SK-N-SH (cell line): ENCODE results near the gene CARD19. TPM values are rescaled to one million over a fixed set of nuclear protein-coding genes. Genes with fewer than 3 reads are reported as not detected.

Source experiments
- CTCF ChIA-PET: fragments of 300-600, 350-600 bp; formaldehyde crosslinking; extraction: SDS; loops from one replicate; lab custom pipeline; 2021; lab: Yijun Ruan, JAX
- POLR2A ChIA-PET: fragments of 350-600 bp; sonication (Branson Sonifier 250); formaldehyde crosslinking; extraction: SDS; loops from one replicate; lab custom pipeline; 2020; ENCODE audit warnings: antibody characterized with exemption, inconsistent platforms; lab: Yijun Ruan, JAX
- DNase-seq: peaks from one replicate; pipeline ENCODE4 v3.0.0; 2012
- H2AFZ ChIP-seq: fragments of 200-600 bp; sonication (generic); 2 replicates; pipeline ENCODE4 v1.8.1; 2016; ENCODE audit warnings: antibody characterized with exemption, mild to moderate bottlenecking, low read depth
- H3F3A ChIP-seq: fragments of 200-600 bp; sonication (generic); replicated peaks from 2 replicates; pipeline ENCODE3; 2016; ENCODE audit warnings: antibody characterized with exemption, mild to moderate bottlenecking; ENCODE audit not compliant: insufficient read depth
- H3K27ac ChIP-seq, 2 experiments: fragments of 200-500 bp in 1 of 2; fragments of 200-600 bp in 1 of 2; sonication (Bioruptor generic) in 1 of 2; sonication (generic), shearing (Covaris generic) in 1 of 2; 2 replicates each; pipeline versions ENCODE4 v1.5.1 to v1.6.1; 2014 to 2016; ENCODE audit warnings: low read depth in 2 of 2, inconsistent platforms in 1 of 2, low read length in 1 of 2, mild to moderate bottlenecking in 1 of 2, mixed read lengths in 1 of 2
- H3K27me3 ChIP-seq: fragments of 200-600 bp; sonication (generic), shearing (Covaris generic); 2 replicates; pipeline ENCODE4 v1.6.1; 2016; ENCODE audit warnings: mixed run types; ENCODE audit not compliant: insufficient read depth
- H3K36me3 ChIP-seq, 2 experiments: fragments of 200-500 bp in 1 of 2; fragments of 200-600 bp in 1 of 2; sonication (Bioruptor generic) in 1 of 2; sonication (generic) in 1 of 2; replicated peaks in 1 of 2; 2 replicates each; pipeline versions ENCODE3 to v1.5.1; 2014 to 2016; ENCODE audit warnings: low read length in 1 of 2, mild to moderate bottlenecking in 1 of 2; ENCODE audit not compliant: insufficient read depth in 2 of 2, control insufficient read depth in 1 of 2
- H3K4me1 ChIP-seq, 2 experiments: fragments of 200-500 bp in 1 of 2; fragments of 200-600 bp in 1 of 2; sonication (Bioruptor generic) in 1 of 2; sonication (generic), shearing (Covaris generic) in 1 of 2; 2 replicates each; pipeline versions ENCODE4 v1.5.1 to v1.6.1; 2014 to 2016; ENCODE audit warnings: low read depth in 1 of 2, low read length in 1 of 2, mixed run types in 1 of 2; ENCODE audit not compliant: insufficient read depth in 2 of 2, control insufficient read depth in 1 of 2
- H3K4me2 ChIP-seq: fragments of 200-600 bp; sonication (generic), shearing (Covaris generic); 2 replicates; pipeline ENCODE4 v1.6.1; 2017; ENCODE audit warnings: mixed run types
- H3K4me3 ChIP-seq, 2 experiments: fragments of 200-500 bp in 1 of 2; fragments of 200-600 bp in 1 of 2; sonication (Bioruptor generic) in 1 of 2; sonication (generic), shearing (Covaris generic) in 1 of 2; 2 replicates each; pipeline versions ENCODE4 v1.5.1 to v1.8.1; 2014 to 2016; ENCODE audit warnings: low read depth in 2 of 2, inconsistent platforms in 1 of 2, low read length in 1 of 2, mild to moderate bottlenecking in 1 of 2, mixed read lengths in 1 of 2, moderate library complexity in 1 of 2
- H3K79me2 ChIP-seq: fragments of 200-600 bp; sonication (generic); 2 replicates; pipeline ENCODE4 v1.8.1; 2017; ENCODE audit warnings: mild to moderate bottlenecking; ENCODE audit not compliant: insufficient read depth
- H3K9ac ChIP-seq: fragments of 200-600 bp; sonication (generic); 2 replicates; pipeline ENCODE4 v1.6.1; 2017; ENCODE audit warnings: mixed run types
- H3K9me2 ChIP-seq: fragments of 200-600 bp; sonication (generic); 2 replicates; pipeline ENCODE4 v1.6.1; 2017; ENCODE audit warnings: mixed run types
- H3K9me3 ChIP-seq: fragments of 200-600 bp; sonication (generic); 2 replicates; pipeline ENCODE4 v1.6.1; 2017; ENCODE audit warnings: mixed run types, mild to moderate bottlenecking, moderate library complexity
- H4K20me1 ChIP-seq: fragments of 200-600 bp; sonication (generic); 2 replicates; pipeline ENCODE4 v1.6.1; 2017; ENCODE audit warnings: mild to moderate bottlenecking, mixed run types; ENCODE audit not compliant: insufficient read depth
- CHD2 ChIP-seq: fragments of 150-350 bp; IDR thresholded peaks from 2 replicates; pipeline ENCODE4 v1.6.1; 2018; ENCODE audit warnings: low read length; ENCODE audit not compliant: partially characterized antibody
- ELF1 ChIP-seq: IDR thresholded peaks from 2 replicates; pipeline ENCODE4 v1.4.0; 2012
- EP300 ChIP-seq, 2 experiments: IDR thresholded peaks; 2 replicates each; pipeline versions ENCODE4 v1.4.0 to v1.6.1; 2012; ENCODE audit warnings: borderline replicate concordance in 1 of 2, low read depth in 1 of 2, low read length in 1 of 2
- EZH2phosphoT487 ChIP-seq: fragments of 200-600 bp; sonication (generic); IDR thresholded peaks from 2 replicates; pipeline ENCODE4 v1.6.1; 2017; ENCODE audit warnings: low read depth, mixed run types, mild to moderate bottlenecking, antibody characterized with exemption, moderate library complexity, borderline replicate concordance
- GABPA ChIP-seq: IDR thresholded peaks from 2 replicates; pipeline ENCODE4 v1.4.0; 2012; ENCODE audit warnings: low read depth, mild to moderate bottlenecking
- JUND ChIP-seq: IDR thresholded peaks from 2 replicates; pipeline ENCODE4 v1.4.0; 2012
- MEF2A ChIP-seq: IDR thresholded peaks from 2 replicates; pipeline ENCODE4 v1.4.0; 2012; ENCODE audit warnings: low read depth, borderline replicate concordance
- NFIC ChIP-seq: IDR thresholded peaks from 2 replicates; pipeline ENCODE4 v1.4.0; 2012; ENCODE audit warnings: borderline replicate concordance
- NRF1 ChIP-seq: IDR thresholded peaks from 2 replicates; pipeline ENCODE4 v1.6.1; 2012; ENCODE audit warnings: low read depth, mild to moderate bottlenecking, low read length
- POLR2AphosphoS5 ChIP-seq: IDR thresholded peaks from 2 replicates; pipeline ENCODE4 v1.6.1; 2012; ENCODE audit warnings: low read depth, low read length
- RAD21 ChIP-seq: IDR thresholded peaks from 2 replicates; pipeline ENCODE4 v1.6.1; 2012; ENCODE audit warnings: mild to moderate bottlenecking, low read length
- RFX5 ChIP-seq: IDR thresholded peaks from 2 replicates; pipeline ENCODE4 v1.6.1; 2012; ENCODE audit warnings: mild to moderate bottlenecking, improper control_type of control experiment, low read length
- TEAD4 ChIP-seq: IDR thresholded peaks from 2 replicates; pipeline ENCODE4 v1.4.0; 2012; ENCODE audit warnings: mild to moderate bottlenecking, borderline replicate concordance; ENCODE audit not compliant: insufficient read depth
- WGBS: methylation state at CpG from one replicate; pipeline ENCODE4 v1.1.6; 2017; ENCODE audit warnings: low lambda C conversion rate; 5-methylcytosine and 5-hydroxymethylcytosine counted together
- polyA plus RNA-seq, 3 experiments: library from polyadenylated mRNA; depleted of rRNA; stranded (reverse); fragments of >200 nt; gene quantifications; 2 replicates each; pipeline ENCODE4 v1.2.3, GENCODE V29; 2012
- TF ChIP-seq, protein P1 (sequence below): fragments of 200-600 bp; sonication (generic); IDR thresholded peaks from 2 replicates; pipeline ENCODE4 v1.6.1; 2017; ENCODE audit warnings: antibody characterized with exemption, mild to moderate bottlenecking, moderate library complexity
- TF ChIP-seq, protein P2 (sequence below): fragments of 150-350 bp; IDR thresholded peaks from 2 replicates; pipeline ENCODE4 v1.6.1; 2016; ENCODE audit warnings: mild to moderate bottlenecking, low read depth, low read length
- TF ChIP-seq, protein P3 (sequence below): IDR thresholded peaks from 2 replicates; pipeline ENCODE4 v1.4.0; 2012; ENCODE audit warnings: low read depth
- TF ChIP-seq, protein P4 (sequence below): IDR thresholded peaks from 2 replicates; pipeline ENCODE4 v1.6.1; 2012; ENCODE audit warnings: mild to moderate bottlenecking, low read depth, low read length, moderate library complexity

The CARD19 gene
- polyA plus RNA-seq, 1 of the 3 experiments (the other 2 are of a cell fraction) = 165 TPM

DNA sequence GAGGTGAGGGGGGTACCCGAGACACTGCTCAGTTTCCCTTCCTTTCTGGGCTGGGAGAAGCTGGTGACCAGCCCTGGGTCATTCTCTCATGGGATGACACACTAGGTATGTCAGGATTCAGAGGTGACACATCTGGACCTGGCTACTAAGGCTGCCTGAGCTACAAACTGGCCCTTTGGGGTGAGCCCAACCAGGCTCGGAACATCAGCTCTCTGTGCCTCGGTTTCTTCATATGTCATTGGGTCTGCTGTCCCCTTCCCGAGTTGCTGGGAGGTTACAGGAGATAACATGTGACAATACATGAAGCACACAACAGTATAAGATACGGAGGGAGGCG, 11.8 kb downstream of the CARD19 start:
- peaks cover 58% of the 10 kb centered on the region for H3K79me2 ChIP-seq
- peaks cover 0 to 9% of the 10 kb centered on the region in 2 experiments; a peak in 1 of 4 replicates for H3K4me1 ChIP-seq
- H3K9me2 ChIP-seq = no peaks in the 10 kb centered on the region
- POLR2A ChIA-PET = interaction anchor here (0.6 kb wide), 1 partner anchor 431 kb away, joined by 4 read pairs; no protein-coding TSS in a partner anchor
- DNase-seq = no peak
- no peaks in the 10 kb centered on the region for H3K9me3 ChIP-seq
- no peak overlapping the region for H3K9ac ChIP-seq
- TF ChIP-seq POLR2AphosphoS5 (no peak), RAD21 (no peak), MEF2A (no peak), RFX5 (no peak), NRF1 (no peak), ELF1 (no peak), GABPA (no peak), CHD2 (no peak), TEAD4 (no peak), EP300 (IDR thresholded peaks at IDR 0.05; ENCODE audit: borderline replicate concordance in 1 of 2, low read depth in 1 of 2, low read length in 1 of 2) (no peak)
- TF ChIP-seq, protein P1, sequence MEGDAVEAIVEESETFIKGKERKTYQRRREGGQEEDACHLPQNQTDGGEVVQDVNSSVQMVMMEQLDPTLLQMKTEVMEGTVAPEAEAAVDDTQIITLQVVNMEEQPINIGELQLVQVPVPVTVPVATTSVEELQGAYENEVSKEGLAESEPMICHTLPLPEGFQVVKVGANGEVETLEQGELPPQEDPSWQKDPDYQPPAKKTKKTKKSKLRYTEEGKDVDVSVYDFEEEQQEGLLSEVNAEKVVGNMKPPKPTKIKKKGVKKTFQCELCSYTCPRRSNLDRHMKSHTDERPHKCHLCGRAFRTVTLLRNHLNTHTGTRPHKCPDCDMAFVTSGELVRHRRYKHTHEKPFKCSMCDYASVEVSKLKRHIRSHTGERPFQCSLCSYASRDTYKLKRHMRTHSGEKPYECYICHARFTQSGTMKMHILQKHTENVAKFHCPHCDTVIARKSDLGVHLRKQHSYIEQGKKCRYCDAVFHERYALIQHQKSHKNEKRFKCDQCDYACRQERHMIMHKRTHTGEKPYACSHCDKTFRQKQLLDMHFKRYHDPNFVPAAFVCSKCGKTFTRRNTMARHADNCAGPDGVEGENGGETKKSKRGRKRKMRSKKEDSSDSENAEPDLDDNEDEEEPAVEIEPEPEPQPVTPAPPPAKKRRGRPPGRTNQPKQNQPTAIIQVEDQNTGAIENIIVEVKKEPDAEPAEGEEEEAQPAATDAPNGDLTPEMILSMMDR = no peak
- TF ChIP-seq, protein P2, sequence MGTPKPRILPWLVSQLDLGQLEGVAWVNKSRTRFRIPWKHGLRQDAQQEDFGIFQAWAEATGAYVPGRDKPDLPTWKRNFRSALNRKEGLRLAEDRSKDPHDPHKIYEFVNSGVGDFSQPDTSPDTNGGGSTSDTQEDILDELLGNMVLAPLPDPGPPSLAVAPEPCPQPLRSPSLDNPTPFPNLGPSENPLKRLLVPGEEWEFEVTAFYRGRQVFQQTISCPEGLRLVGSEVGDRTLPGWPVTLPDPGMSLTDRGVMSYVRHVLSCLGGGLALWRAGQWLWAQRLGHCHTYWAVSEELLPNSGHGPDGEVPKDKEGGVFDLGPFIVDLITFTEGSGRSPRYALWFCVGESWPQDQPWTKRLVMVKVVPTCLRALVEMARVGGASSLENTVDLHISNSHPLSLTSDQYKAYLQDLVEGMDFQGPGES = no peak
- TF ChIP-seq, protein P3, sequence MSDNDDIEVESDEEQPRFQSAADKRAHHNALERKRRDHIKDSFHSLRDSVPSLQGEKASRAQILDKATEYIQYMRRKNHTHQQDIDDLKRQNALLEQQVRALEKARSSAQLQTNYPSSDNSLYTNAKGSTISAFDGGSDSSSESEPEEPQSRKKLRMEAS = no peak
- TF ChIP-seq, all 33 proteins: peak for 0
- no peaks in the 10 kb centered on the region for H3F3A ChIP-seq
- peaks cover 22% of the 10 kb centered on the region for H4K20me1 ChIP-seq
- no peaks in the 10 kb centered on the region for H3K27me3 ChIP-seq
- peaks cover 3 to 27% of the 10 kb centered on the region in 2 experiments for H3K36me3 ChIP-seq
- WGBS = 85% methylated on average over 6 of the region's 6 CpGs
- no peak overlapping the region for H3K4me2 ChIP-seq
- CTCF ChIA-PET = interaction anchor here (1.3 to 5.6 kb wide), 6 partner anchors 10 to 458 kb away, joined by 3 to 53 read pairs (median 22); partner anchors contain the start of gene CARD19
- H2AFZ ChIP-seq = no peak overlapping the region
- no peak overlapping the region for H3K4me3 ChIP-seq
- H3K27ac ChIP-seq = no peak overlapping the region

DNA sequence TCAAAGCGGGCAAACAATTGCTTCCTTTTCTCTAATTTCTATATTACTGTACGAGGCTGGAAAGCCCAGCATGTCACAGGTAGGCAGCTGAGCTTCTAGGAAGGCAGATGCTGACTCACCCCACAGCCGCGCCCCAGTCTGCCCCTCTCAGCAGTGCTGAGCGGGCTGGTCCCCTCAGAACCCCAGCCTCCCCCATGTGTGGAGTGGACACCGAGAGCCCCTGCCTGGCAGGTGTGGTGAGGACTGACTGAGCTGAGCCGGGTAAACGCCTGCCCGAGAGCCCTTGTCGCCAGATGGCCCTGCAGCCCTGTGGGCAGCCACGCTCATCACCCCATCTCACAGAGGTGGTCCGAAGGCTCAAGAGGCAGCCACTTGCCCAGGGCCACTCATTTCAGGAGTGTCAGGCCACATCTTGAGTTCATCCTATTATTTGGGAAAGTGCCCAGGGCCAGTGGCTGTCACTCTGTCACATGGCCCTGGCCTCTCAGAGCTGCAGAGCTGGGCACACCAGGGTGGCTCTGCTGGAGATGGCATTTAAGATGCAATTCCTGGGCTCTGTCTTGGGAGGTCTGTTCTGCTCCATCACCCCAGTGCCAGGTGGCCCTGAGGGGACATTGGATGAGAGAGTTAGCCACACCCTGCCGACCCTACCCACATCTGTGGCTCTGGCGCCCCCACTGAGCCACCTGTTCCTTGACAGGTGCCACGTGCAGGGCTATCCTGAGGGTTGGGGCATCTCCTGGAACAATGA, 12.4 kb downstream of the CARD19 start:
- H3K79me2 ChIP-seq = peaks cover 51% of the 10 kb centered on the region
- no peaks in the 10 kb centered on the region for H3K9me3 ChIP-seq
- no peak overlapping the region for H3K4me3 ChIP-seq
- no peaks in the 10 kb centered on the region for H3K9me2 ChIP-seq
- H3K27ac ChIP-seq = no peak overlapping the region; a peak in 1 of 4 replicates
- H3K36me3 ChIP-seq = peaks cover 3 to 33% of the 10 kb centered on the region in 2 experiments
- H2AFZ ChIP-seq = no peak overlapping the region
- H3F3A ChIP-seq = no peaks in the 10 kb centered on the region
- no peak overlapping the region for H3K9ac ChIP-seq
- no peak for DNase-seq
- H3K27me3 ChIP-seq = no peaks in the 10 kb centered on the region
- 79% methylated on average over 6 of the region's 15 CpGs for WGBS
- CTCF ChIA-PET = interaction anchor here (0.6 to 5.6 kb wide), 48 partner anchors 10 to 851 kb away, joined by 3 to 53 read pairs (median 4); partner anchors contain the start of genes CARD19 and NINJ1
- peaks cover 0 to 9% of the 10 kb centered on the region in 2 experiments; a peak in 1 of 4 replicates for H3K4me1 ChIP-seq
- peaks cover 22% of the 10 kb centered on the region for H4K20me1 ChIP-seq
- POLR2A ChIA-PET = no interaction called here
- no peak overlapping the region for H3K4me2 ChIP-seq
- TF ChIP-seq, protein P4, sequence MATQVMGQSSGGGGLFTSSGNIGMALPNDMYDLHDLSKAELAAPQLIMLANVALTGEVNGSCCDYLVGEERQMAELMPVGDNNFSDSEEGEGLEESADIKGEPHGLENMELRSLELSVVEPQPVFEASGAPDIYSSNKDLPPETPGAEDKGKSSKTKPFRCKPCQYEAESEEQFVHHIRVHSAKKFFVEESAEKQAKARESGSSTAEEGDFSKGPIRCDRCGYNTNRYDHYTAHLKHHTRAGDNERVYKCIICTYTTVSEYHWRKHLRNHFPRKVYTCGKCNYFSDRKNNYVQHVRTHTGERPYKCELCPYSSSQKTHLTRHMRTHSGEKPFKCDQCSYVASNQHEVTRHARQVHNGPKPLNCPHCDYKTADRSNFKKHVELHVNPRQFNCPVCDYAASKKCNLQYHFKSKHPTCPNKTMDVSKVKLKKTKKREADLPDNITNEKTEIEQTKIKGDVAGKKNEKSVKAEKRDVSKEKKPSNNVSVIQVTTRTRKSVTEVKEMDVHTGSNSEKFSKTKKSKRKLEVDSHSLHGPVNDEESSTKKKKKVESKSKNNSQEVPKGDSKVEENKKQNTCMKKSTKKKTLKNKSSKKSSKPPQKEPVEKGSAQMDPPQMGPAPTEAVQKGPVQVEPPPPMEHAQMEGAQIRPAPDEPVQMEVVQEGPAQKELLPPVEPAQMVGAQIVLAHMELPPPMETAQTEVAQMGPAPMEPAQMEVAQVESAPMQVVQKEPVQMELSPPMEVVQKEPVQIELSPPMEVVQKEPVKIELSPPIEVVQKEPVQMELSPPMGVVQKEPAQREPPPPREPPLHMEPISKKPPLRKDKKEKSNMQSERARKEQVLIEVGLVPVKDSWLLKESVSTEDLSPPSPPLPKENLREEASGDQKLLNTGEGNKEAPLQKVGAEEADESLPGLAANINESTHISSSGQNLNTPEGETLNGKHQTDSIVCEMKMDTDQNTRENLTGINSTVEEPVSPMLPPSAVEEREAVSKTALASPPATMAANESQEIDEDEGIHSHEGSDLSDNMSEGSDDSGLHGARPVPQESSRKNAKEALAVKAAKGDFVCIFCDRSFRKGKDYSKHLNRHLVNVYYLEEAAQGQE = no peak
- TF ChIP-seq ELF1 = no peak
- no peak for TF ChIP-seq POLR2AphosphoS5
- no peak for TF ChIP-seq EZH2phosphoT487
- TF ChIP-seq, protein P1 = no peak
- TF ChIP-seq RAD21 = no peak
- TF ChIP-seq CHD2 = no peak
- no peak for TF ChIP-seq JUND
- no peak for TF ChIP-seq NFIC
